Upper lobe of left lung (tissue), 6 donors: ENCODE data around the gene ADAMTSL3. TPM values are rescaled to one million over a fixed set of nuclear protein-coding genes. Genes with fewer than 3 reads are reported as not detected.

Source experiments
- ATAC-seq, 2 donors: fragments of 200-7000 bp; cut with Tn5 transposase; one replicate each; pipeline ENCODE4 v1.9.1; 2022; ENCODE audit warnings: mild to moderate bottlenecking in 2 of 2, moderate library complexity in 2 of 2; ENCODE audit not compliant: low FRiP score in 2 of 2
- DNase-seq, 2 donors: peaks; one replicate each; pipeline ENCODE4 v3.0.0-alpha.2; 2019 to 2020
- H3K27ac ChIP-seq, 4 donors: fragments of 200-600 bp; sonication (generic); one replicate each; pipeline ENCODE4 v1.5.1; 2016 to 2019
- H3K27me3 ChIP-seq, 4 donors: fragments of 200-600 bp; sonication (generic); one replicate each; pipeline ENCODE4 v1.5.1; 2017 to 2019
- H3K36me3 ChIP-seq, 4 donors: fragments of 200-600 bp; sonication (generic); one replicate each; pipeline ENCODE4 v1.5.1; 2016 to 2019
- H3K4me1 ChIP-seq, 4 donors: fragments of 200-600 bp; sonication (generic); one replicate each; pipeline ENCODE4 v1.5.1; 2018 to 2019
- H3K4me3 ChIP-seq, 4 donors: fragments of 200-600 bp; sonication (generic); one replicate each; pipeline ENCODE4 v1.5.1; 2017 to 2019; ENCODE audit warnings: mild to moderate bottlenecking in 2 of 4, moderate library complexity in 1 of 4
- H3K9me3 ChIP-seq, 4 donors: fragments of 200-600 bp; sonication (generic); one replicate each; pipeline ENCODE4 v1.5.1; 2018 to 2019
- CTCF ChIP-seq, 6 experiments: fragments of 450-650 bp in 4 of 6; fragments of 200-600 bp in 2 of 6; sonication (generic) in 2 of 6; IDR thresholded peaks; one replicate each; pipeline ENCODE4 v1.5.1; 2016 to 2019; ENCODE audit warnings: antibody characterized with exemption in 6 of 6
- EP300 ChIP-seq, 4 donors: sonication (generic); formaldehyde crosslinking; IDR thresholded peaks; one replicate each; pipeline ENCODE4 v1.5.1; 2017; ENCODE audit warnings: antibody characterized with exemption in 4 of 4, control low read depth in 2 of 4
- POLR2A ChIP-seq, 4 donors: fragments of 450-650 bp; IDR thresholded peaks; one replicate each; pipeline ENCODE4 v1.5.1; 2016 to 2017; ENCODE audit warnings: antibody characterized with exemption in 4 of 4, mild to moderate bottlenecking in 2 of 4
- POLR2AphosphoS5 ChIP-seq, 2 donors: sonication (generic); formaldehyde crosslinking; IDR thresholded peaks; one replicate each; pipeline ENCODE4 v1.5.1; 2017; ENCODE audit warnings: antibody characterized with exemption in 2 of 2
- WGBS, 2 donors: methylation state at CpG; one replicate each; pipeline ENCODE4 v1.1.5; 2017 to 2018; 5-methylcytosine and 5-hydroxymethylcytosine counted together
- total RNA-seq, 6 donors: library from RNA; depleted of rRNA in 4 of 6; stranded (reverse); fragments of >200 nt in 4 of 6; gene quantifications; one replicate each; pipeline versions ENCODE4 v1.1.0 to v1.2.1, GENCODE V29; 2016 to 2021
- donor health status: DM: no; HTN: no; CAD: no; lungs with moderate emphysema.
- donor health status: DM: no; HTN: yes; CAD: no; lungs with severe emphysema.

Gene ADAMTSL3
- total RNA-seq, 6 donors from 2014 or later: 8.8 to 22.2 (median 11.7) TPM

GRCh38 chr15:83869341-83869740, 215.4 kb downstream of the ADAMTSL3 start:
- DNase-seq (no peak), ATAC-seq (no peak)
- 59 to 65% methylated on average over 4 of the region's 4 CpGs for WGBS, 2 donors
- no peak for TF ChIP-seq POLR2AphosphoS5 (IDR thresholded peaks at IDR 0.05)
- H3K4me1 ChIP-seq: no peaks in the 10 kb centered on the region
- H3K9me3 ChIP-seq: no peaks in the 10 kb centered on the region
- H3K27ac ChIP-seq: no peak overlapping the region
- H3K36me3 ChIP-seq: no peaks in the 10 kb centered on the region
- no peak overlapping the region for H3K4me3 ChIP-seq
- H3K27me3 ChIP-seq: no peaks in the 10 kb centered on the region

- H3K27ac ChIP-seq: no peak overlapping the region
- no peak overlapping the region for H3K4me3 ChIP-seq
- DNase-seq (no peak), ATAC-seq (peak in 1 of 2 donors; percentile 71)
- no peaks in the 10 kb centered on the region for H3K9me3 ChIP-seq
- no peaks in the 10 kb centered on the region for H3K4me1 ChIP-seq
- TF ChIP-seq POLR2A (IDR thresholded peaks at IDR 0.05) (no peak), EP300 (IDR thresholded peaks at IDR 0.05) (no peak), POLR2AphosphoS5 (IDR thresholded peaks at IDR 0.05) (no peak), CTCF (IDR thresholded peaks at IDR 0.05) (no peak)
- no peaks in the 10 kb centered on the region for H3K27me3 ChIP-seq
- WGBS, 2 donors: 69 to 74% methylated on average over 7 of the region's 7 CpGs
- H3K36me3 ChIP-seq: no peaks in the 10 kb centered on the region
Observed at GRCh38 chr15:83871808-83872559, 218.1 kb downstream of the ADAMTSL3 start.

- no peak for DNase-seq
- Histone ChIP-seq H3K36me3 (no peaks in the 10 kb centered on the region), H3K4me1 (no peaks in the 10 kb centered on the region), H3K27ac (no peak overlapping the region), H3K9me3 (no peaks in the 10 kb centered on the region), H3K27me3 (no peaks in the 10 kb centered on the region), H3K4me3 (no peak overlapping the region)
- whole genome bisulfite sequencing, 2 donors: 77 to 90% methylated on average over 7 of the region's 7 CpGs
- TF ChIP-seq CTCF (IDR thresholded peaks at IDR 0.05) (no peak), EP300 (IDR thresholded peaks at IDR 0.05) (no peak), POLR2AphosphoS5 (IDR thresholded peaks at IDR 0.05) (no peak), POLR2A (IDR thresholded peaks at IDR 0.05) (no peak)
- ATAC-seq: no peak
Observed at GRCh38 chr15:83873966-83874365, 220.0 kb downstream of the ADAMTSL3 start.

GRCh38 chr15:83880529-83880928, 226.6 kb downstream of the ADAMTSL3 start:
- ATAC-seq: no peak
- Histone ChIP-seq H3K4me3 (no peak overlapping the region), H3K36me3 (no peaks in the 10 kb centered on the region), H3K27ac (no peak overlapping the region), H3K9me3 (no peaks in the 10 kb centered on the region), H3K27me3 (no peaks in the 10 kb centered on the region), H3K4me1 (no peaks in the 10 kb centered on the region)
- WGBS, 2 donors: 87 to 91% methylated on average over 2 of the region's 2 CpGs
- no peak for TF ChIP-seq EP300 (IDR thresholded peaks at IDR 0.05)
- no peak for TF ChIP-seq POLR2A (IDR thresholded peaks at IDR 0.05)
- no peak for TF ChIP-seq POLR2AphosphoS5 (IDR thresholded peaks at IDR 0.05)
- no peak for TF ChIP-seq CTCF (IDR thresholded peaks at IDR 0.05)
- no peak for DNase-seq

GRCh38 chr15:83881156-83881555, 227.2 kb downstream of the ADAMTSL3 start:
- TF ChIP-seq EP300 (IDR thresholded peaks at IDR 0.05): no peak
- no peak for TF ChIP-seq POLR2A (IDR thresholded peaks at IDR 0.05)
- no peak for TF ChIP-seq CTCF (IDR thresholded peaks at IDR 0.05)
- no peak for TF ChIP-seq POLR2AphosphoS5 (IDR thresholded peaks at IDR 0.05)
- H3K27me3 ChIP-seq: no peaks in the 10 kb centered on the region
- 88 to 90% methylated on average over 3 of the region's 3 CpGs for WGBS, 2 donors
- no peak overlapping the region for H3K27ac ChIP-seq
- no peak overlapping the region for H3K4me3 ChIP-seq
- ATAC-seq: no peak
- H3K36me3 ChIP-seq: no peaks in the 10 kb centered on the region
- H3K4me1 ChIP-seq: no peaks in the 10 kb centered on the region
- H3K9me3 ChIP-seq: no peaks in the 10 kb centered on the region
- no peak for DNase-seq
